Erythroblast (primary cell): ENCODE results near the gene PARM1.

Source experiments
- DNase-seq, 2 experiments: peaks; one replicate each; lab custom pipeline; 2025; lab: John Stamatoyannopoulos, UW
- GATA1 ChIP-seq: IDR thresholded peaks from 2 replicates; pipeline ENCODE4 v1.6.1; 2011; ENCODE audit warnings: low read depth, mild to moderate bottlenecking, control low read depth, low read length, moderate library complexity
- POLR2A ChIP-seq: IDR thresholded peaks from 2 replicates; pipeline ENCODE4 v1.6.1; 2011; ENCODE audit warnings: mild to moderate bottlenecking, low read length

The PARM1 gene

GRCh38 chr4:75009138-75009537 is 76.2 kb downstream of the PARM1 start:
- no peak for TF ChIP-seq POLR2A
- TF ChIP-seq GATA1 = no peak
- DNase-seq = no peak

DNA sequence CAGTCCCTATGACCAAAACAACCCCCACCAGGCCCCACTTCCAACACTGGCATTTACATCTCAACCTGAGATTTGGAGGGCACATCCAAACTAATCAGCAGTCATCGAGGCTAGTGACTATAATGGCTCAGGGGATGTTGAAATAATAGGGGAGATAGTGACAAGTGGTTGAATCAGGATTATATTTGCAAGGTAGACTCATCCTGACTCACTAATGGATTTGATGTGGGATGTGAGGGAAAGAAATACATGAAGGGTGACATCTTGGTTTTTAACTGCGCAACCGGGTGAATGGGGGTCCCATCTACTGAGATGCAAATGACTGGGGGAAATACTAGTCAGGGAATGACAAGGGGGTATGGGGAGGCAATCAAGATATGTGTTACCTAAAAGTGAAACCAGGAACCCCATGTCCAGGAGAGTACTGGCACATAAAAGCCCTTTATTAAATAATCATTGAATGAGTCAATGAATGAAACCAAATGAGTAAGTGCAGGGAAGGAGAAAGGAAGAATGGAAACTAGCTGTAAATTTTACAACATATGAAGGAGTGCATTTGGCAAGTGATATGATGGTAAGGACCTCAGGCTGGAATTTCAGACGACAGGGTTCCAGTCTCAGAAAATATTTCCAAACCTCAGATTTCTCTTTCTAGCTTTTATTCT is 78.3 kb downstream of the PARM1 start:
- no peak for TF ChIP-seq GATA1
- no peak for TF ChIP-seq POLR2A
- DNase-seq = no peak

DNA sequence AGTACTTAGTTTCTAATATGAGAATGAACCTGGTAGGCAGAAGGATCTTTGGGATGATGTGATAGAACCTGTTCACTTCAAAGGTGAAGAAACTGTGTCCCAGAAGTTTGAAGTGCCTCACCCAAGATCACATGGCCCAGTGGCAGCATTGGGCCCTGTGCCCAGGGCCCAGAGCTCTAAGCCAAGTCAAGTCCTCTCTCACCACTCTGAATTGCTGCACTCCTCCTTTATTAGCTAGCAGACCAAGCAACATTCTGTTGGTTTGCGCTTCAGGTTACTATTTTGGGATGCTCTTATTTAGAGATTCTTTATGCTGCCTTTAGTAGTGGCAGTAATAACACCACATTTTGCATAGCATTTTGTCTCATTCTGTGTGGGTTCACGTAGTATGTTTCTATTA is 82.7 kb downstream of the PARM1 start:
- DNase-seq = no peak
- TF ChIP-seq POLR2A (no peak), GATA1 (no peak)

GRCh38 chr4:75016472-75016871 is 83.6 kb downstream of the PARM1 start:
- TF ChIP-seq POLR2A = no peak
- TF ChIP-seq GATA1 = no peak
- DNase-seq = no peak

- TF ChIP-seq POLR2A (no peak), GATA1 (no peak)
Observed at GRCh38 chr4:75018811-75019479, 86.0 kb downstream of the PARM1 start.

DNA sequence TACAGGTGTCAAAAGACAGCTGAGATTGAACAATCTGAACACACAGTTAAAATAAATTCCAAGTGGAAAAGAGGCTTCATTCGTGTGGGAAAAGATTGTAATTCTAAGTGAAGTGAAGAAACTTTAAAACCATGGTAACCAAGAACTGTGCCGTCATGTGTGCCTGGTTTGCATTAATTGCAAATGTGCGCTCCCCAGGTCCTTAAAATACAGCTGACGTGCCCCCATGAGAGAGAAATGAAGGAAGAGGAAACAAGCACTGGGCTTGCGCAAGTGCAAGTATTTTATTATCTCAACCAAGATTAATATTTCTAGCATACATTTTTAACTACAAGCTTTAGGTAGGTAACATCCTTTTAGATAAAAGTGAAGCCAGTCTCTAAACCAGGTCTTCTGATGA is 92.5 kb downstream of the PARM1 start:
- DNase-seq = no peak
- no peak for TF ChIP-seq POLR2A
- TF ChIP-seq GATA1 = no peak

More at GRCh38 chr4:75018811-75019479, 86.0 kb downstream of the PARM1 start:
- no peak for DNase-seq

DNA sequence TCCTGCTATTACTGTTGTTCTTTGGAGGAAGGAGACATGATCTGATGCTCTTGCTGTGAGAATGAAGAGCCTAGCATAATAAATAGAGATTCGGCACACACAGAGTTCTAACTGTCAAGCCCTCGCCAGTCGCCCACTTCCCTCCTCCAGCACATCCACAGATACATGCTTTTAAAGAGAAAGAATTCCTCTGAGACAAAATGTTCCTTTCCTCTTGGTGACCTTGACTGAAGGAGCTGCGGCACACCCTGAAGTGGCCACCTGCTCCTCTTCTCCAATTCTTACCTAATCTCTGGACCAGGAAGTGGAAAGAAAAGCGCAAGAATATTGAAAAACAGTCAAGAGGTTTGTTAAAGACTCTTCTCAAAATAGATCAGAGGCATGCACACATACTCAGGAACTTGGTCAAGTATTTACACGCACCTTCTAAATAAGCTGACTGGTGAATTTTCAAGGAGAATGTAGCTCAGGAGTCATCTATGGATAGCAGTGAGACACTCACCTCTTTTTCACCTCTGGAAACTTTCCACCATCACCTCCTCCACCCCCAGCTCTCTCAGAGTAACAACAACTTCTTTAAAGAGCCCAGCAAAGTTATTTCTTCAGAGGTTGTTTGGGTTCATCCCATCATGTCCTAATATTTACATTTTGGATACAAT is 95.4 kb downstream of the PARM1 start:
- TF ChIP-seq POLR2A (no peak), GATA1 (no peak)
- no peak for DNase-seq

GRCh38 chr4:75030028-75030427 is 97.1 kb downstream of the PARM1 start:
- no peak for TF ChIP-seq POLR2A
- DNase-seq = no peak

DNA sequence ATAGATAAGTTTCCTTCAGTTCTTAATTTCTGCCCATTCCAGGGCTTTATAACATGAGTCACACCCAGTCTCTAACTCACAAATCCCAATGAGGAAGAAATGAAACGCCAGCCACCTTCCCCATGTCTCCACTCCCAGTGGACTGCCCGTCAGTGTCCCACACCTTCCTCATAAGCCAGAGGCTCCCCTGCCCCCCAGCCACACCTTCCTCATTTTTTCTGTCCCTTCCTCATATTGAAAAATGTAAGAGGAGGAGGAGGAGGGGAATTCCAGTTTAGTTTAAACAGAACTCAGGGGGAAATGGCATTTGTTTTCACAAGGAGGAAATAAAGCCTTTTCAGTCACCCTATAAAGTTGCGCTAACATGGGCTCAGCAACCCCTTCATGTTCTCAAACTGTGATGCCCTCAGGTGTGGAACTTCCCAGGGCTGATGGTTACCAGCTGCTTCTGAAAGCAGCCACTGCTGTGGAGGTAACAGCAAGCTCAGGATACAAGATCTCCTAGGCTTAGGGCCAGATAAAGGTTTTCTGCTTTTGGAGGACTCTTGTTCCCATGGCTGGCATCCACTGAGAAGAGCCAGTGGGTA is 97.8 kb downstream of the PARM1 start:
- DNase-seq = no peak
- TF ChIP-seq POLR2A (no peak), GATA1 (no peak)

DNA sequence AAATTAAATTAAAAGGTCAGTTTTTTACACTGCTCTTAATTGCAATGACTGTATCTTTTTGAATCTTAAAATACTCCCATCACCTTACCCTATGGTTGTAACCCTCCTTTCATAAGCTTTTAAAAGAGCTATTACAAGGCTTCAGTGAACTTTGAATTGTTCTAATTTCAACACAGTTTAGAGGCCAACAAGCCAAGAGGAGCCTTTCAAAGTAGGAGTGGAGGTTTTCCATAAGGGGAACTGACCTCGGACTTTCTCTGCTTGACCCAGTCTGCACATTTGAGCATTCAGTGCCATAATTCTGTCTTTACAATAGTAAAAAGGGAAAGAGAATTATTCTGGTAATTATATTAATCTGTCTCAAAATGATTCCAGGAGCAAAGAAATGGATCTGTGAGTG is 98.9 kb downstream of the PARM1 start:
- no peak for DNase-seq
- TF ChIP-seq GATA1 (no peak), POLR2A (no peak)

DNA sequence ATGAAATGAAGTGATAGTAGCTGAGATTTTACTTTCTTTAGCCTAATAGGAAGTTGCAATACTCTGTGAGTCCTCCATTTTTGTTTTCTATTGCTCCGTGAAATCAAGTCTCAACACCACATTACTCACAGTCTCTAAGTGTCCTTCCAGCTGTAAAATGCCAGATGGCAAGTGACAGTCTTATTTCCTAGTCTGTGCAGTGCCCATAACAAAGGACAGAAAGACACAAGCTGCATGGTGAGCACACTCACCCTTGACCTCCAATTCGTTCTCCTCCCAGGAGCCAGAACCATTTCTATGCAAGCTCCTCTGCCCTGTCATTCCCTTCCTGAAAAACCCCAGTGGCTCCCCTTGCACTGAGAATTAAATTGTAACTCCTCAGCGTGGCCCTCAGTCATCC is 101.6 kb downstream of the PARM1 start:
- TF ChIP-seq GATA1 (no peak), POLR2A (no peak)
- no peak for DNase-seq

DNA sequence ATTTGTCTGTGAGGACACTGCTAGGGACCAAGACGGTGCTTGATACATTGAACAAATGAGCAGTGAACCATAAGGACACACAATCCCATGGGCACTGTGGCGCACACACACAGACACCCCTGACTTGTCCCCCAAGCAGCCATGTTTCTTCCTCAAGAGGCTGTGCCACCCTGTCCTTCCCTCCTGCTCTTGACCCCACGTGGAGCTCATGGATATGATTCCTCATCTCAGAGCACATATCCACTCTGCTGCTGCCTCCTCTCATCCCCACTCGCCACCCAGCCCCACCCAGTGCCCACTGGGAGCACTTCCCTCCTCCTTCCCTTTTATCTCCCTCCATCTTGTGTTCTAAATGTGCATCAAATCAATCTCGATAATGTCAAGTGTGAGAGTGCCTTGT is 102.4 kb downstream of the PARM1 start:
- TF ChIP-seq GATA1 = no peak
- no peak for TF ChIP-seq POLR2A
- no peak for DNase-seq

DNA sequence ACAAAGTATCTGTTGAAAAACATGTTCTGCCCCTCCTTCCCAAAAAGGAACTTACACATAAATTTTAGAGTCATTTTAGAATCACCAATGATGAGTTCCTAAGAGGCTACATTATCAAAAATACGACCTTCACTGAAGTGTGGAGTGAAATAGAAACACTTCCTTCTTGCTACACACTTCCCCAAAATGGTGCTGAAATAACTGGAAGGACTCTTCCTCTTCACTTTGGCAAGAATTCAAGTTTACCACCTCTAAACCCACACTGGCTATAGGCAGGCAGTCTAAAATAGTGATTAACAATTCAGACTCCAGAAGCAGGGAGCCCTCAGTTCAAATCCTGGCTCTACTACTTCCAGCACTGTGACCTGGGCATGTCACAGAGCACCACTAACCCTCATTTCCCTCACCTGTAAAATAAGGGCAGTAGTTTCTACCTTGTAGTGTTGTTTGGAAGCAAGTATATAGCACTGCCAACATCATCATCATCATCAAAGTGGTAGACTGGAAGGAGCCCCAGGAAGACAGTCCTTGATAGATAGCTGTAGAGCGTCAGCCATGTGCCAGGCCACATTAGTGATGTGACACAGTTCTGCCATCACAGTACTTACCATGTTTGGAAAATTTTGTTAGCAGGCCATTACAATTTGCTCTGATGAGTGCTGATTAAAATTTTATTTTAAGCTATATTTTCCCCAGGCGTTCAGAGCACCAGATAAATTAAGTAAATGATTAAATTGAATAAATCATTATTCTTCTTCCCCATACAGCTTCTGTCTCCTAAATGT is 103.3 kb downstream of the PARM1 start:
- TF ChIP-seq POLR2A (no peak), GATA1 (no peak)
- DNase-seq = no peak

GRCh38 chr4:75037252-75037651 is 104.3 kb downstream of the PARM1 start:
- TF ChIP-seq POLR2A (no peak), GATA1 (no peak)
- DNase-seq = no peak
